K562 (cell line): ENCODE data around the gene CRKL. TPM values are rescaled to one million over a fixed set of nuclear protein-coding genes. Genes with fewer than 3 reads are reported as not detected.
A peak's percentile ranks its signal among the peaks of the same experiment; 100 is the strongest.

Source experiments
- ARNT ChIP-seq, 2 experiments: fragments of 450-650 bp; IDR thresholded peaks; 2 replicates each; pipeline ENCODE4 v1.6.1; 2016; ENCODE audit warnings: mild to moderate bottlenecking in 1 of 2
- HDAC6 ChIP-seq: IDR thresholded peaks from 2 replicates; pipeline ENCODE4 v1.6.1; 2012; ENCODE audit warnings: low read depth, mild to moderate bottlenecking, control low read depth, inconsistent platforms, low read length, moderate library complexity
- POU5F1 ChIP-seq: fragments of 150-350 bp; IDR thresholded peaks from 2 replicates; pipeline ENCODE4 v1.6.1; 2014; ENCODE audit warnings: borderline replicate concordance, low read length, low read depth, mild to moderate bottlenecking; ENCODE audit not compliant: partially characterized antibody
- SLC30A9 ChIP-seq: fragments of 250-450 bp; sonication (Bioruptor Pico); IDR thresholded peaks from 2 replicates; pipeline ENCODE4 v1.8.0; 2022; ENCODE audit warnings: mild to moderate bottlenecking, moderate library complexity
- SREBF1 ChIP-seq: fragments of 150-350 bp; IDR thresholded peaks from 2 replicates; pipeline ENCODE4 v1.6.1; 2014; ENCODE audit warnings: antibody characterized with exemption, low read depth, low read length, borderline replicate concordance
- ZNF586 ChIP-seq: fragments of 450-650 bp; formaldehyde crosslinking; conservative IDR thresholded peaks from 2 replicates; pipeline ENCODE4 v1.4.0; 2020; ENCODE audit warnings: mild to moderate bottlenecking, moderate library complexity
- ZNF785 ChIP-seq: fragments of 250-450 bp; sonication (Bioruptor Pico); IDR thresholded peaks from 2 replicates; pipeline ENCODE4 v1.4.0; 2020; ENCODE audit warnings: mild to moderate bottlenecking
- polyA plus RNA-seq, 8 experiments: library from polyadenylated mRNA; depleted of rRNA in 4 of 8; stranded (reverse) in 5 of 8; unstranded in 3 of 8; fragments of >200 nt; fragmentation: Nextera tagmentation in 2 of 8; fragmentation: Illumina TruSeq in 1 of 8; extraction: Ambion mirVana in 2 of 8; extraction: Trizol in 1 of 8; gene quantifications; 2 replicates each; pipeline versions ENCODE4 v1.2.1 to v1.2.3, GENCODE V29; 2011 to 2014; ENCODE audit warnings: inconsistent platforms in 1 of 8, missing spikeins in 1 of 8
- total RNA-seq, 7 experiments: library from RNA; depleted of rRNA in 6 of 7; stranded (reverse); fragments of >200 nt in 6 of 7; fragmentation: Illumina TruSeq in 2 of 7; extraction: Trizol in 2 of 7; gene quantifications; 2 replicates each; pipeline versions ENCODE4 v1.2.1 to v1.2.3, GENCODE V29; 2011 to 2021; ENCODE audit warnings: low replicate concordance in 1 of 7
- TF ChIP-seq, protein P1 (sequence below), 2 experiments: fragments of 450-650 bp in 1 of 2; sonication (generic) in 1 of 2; formaldehyde crosslinking in 1 of 2; IDR thresholded peaks; 2 replicates each; pipeline versions ENCODE4 v1.7.1 to v1.9.0; 2016 to 2022; ENCODE audit warnings: inconsistent platforms in 1 of 2, mild to moderate bottlenecking in 1 of 2, missing genetic modification reagents in 1 of 2
- TF ChIP-seq, protein P2 (sequence below): IDR thresholded peaks from 2 replicates; pipeline ENCODE4 v1.6.1; 2011; ENCODE audit not compliant: insufficient read length; ENCODE audit errors: extremely low read depth
- TF ChIP-seq, protein P3 (sequence below): fragments of 250-450 bp; sonication (Bioruptor Pico); IDR thresholded peaks from 2 replicates; pipeline ENCODE4 v1.5.0; 2020; ENCODE audit warnings: mild to moderate bottlenecking, borderline replicate concordance
- TF ChIP-seq, protein P4 (sequence below), 2 experiments: IDR thresholded peaks; 2 replicates each; pipeline ENCODE4 v1.6.1; 2011; ENCODE audit warnings: borderline replicate concordance in 1 of 2, control low read depth in 1 of 2, low read depth in 1 of 2, low read length in 1 of 2, mild to moderate bottlenecking in 1 of 2, mixed read lengths in 1 of 2, moderate library complexity in 1 of 2; ENCODE audit not compliant: insufficient read depth in 1 of 2, insufficient read length in 1 of 2, poor library complexity in 1 of 2, severe bottlenecking in 1 of 2; ENCODE audit errors: extremely low read depth in 1 of 2

Gene CRKL
- total and polyA plus RNA-seq, 9 of the 15 experiments (the other 6 are each of a cell fraction or from before 2014, with no cell fraction given): 100 to 263 (median 124) TPM

DNA sequence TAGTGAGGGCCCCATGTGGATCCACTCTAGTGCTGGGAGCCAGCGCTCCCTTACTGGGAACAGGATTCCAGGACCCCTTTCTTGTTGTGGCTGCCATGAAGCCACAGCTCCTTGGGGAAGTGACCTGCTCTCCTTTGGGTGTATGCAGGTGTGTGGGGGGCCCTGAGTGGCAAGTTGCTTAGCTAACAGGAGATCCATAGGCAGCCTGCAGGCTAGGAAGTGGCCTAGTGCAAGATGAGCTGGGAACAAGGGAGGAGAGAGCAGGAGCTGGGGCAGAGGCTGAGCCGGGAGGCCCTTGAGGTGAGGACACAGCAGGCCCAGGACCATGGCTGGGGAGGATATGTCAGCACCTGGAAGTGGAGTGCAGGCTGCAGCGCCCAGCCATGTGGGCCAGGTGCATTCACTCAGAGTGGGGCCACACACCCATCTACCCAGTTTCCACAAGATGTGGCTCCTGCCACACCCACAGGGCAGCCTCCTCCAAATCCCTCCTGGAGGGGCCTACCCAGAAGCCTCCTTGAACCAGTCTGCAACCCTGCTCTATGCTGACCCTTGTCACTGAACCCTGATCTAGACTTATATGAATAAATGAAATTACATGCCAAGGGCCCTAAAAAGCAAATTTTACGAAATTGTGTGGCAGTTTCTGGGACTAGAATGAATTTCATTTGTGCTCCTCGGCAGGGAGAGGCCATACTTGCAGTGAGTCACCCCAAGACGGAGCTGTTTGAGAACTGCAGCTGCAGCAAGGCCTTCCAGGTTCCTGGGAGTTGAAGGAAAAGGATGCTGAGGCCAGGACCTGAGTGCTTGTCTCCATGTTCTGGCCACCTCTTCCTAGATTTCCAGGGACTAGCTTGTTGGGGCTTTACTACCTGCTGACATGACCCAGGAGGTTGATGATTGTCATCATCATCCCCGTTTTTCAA is 81.5 kb downstream of the CRKL start (continued):
- no peak for TF ChIP-seq ZNF785
- TF ChIP-seq, protein P1, sequence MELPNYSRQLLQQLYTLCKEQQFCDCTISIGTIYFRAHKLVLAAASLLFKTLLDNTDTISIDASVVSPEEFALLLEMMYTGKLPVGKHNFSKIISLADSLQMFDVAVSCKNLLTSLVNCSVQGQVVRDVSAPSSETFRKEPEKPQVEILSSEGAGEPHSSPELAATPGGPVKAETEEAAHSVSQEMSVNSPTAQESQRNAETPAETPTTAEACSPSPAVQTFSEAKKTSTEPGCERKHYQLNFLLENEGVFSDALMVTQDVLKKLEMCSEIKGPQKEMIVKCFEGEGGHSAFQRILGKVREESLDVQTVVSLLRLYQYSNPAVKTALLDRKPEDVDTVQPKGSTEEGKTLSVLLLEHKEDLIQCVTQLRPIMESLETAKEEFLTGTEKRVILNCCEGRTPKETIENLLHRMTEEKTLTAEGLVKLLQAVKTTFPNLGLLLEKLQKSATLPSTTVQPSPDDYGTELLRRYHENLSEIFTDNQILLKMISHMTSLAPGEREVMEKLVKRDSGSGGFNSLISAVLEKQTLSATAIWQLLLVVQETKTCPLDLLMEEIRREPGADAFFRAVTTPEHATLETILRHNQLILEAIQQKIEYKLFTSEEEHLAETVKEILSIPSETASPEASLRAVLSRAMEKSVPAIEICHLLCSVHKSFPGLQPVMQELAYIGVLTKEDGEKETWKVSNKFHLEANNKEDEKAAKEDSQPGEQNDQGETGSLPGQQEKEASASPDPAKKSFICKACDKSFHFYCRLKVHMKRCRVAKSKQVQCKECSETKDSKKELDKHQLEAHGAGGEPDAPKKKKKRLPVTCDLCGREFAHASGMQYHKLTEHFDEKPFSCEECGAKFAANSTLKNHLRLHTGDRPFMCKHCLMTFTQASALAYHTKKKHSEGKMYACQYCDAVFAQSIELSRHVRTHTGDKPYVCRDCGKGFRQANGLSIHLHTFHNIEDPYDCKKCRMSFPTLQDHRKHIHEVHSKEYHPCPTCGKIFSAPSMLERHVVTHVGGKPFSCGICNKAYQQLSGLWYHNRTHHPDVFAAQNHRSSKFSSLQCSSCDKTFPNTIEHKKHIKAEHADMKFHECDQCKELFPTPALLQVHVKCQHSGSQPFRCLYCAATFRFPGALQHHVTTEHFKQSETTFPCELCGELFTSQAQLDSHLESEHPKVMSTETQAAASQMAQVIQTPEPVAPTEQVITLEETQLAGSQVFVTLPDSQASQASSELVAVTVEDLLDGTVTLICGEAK (IDR thresholded peaks at IDR 0.05): no peak
- TF ChIP-seq, protein P1 (CRISPR knock-in tag; IDR thresholded peaks at IDR 0.05): no peak
- no peak for TF ChIP-seq POU5F1
- no peak for TF ChIP-seq ARNT (IDR thresholded peaks at IDR 0.05)
- TF ChIP-seq, protein P2, sequence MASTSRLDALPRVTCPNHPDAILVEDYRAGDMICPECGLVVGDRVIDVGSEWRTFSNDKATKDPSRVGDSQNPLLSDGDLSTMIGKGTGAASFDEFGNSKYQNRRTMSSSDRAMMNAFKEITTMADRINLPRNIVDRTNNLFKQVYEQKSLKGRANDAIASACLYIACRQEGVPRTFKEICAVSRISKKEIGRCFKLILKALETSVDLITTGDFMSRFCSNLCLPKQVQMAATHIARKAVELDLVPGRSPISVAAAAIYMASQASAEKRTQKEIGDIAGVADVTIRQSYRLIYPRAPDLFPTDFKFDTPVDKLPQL: no peak
- TF ChIP-seq, protein P3, sequence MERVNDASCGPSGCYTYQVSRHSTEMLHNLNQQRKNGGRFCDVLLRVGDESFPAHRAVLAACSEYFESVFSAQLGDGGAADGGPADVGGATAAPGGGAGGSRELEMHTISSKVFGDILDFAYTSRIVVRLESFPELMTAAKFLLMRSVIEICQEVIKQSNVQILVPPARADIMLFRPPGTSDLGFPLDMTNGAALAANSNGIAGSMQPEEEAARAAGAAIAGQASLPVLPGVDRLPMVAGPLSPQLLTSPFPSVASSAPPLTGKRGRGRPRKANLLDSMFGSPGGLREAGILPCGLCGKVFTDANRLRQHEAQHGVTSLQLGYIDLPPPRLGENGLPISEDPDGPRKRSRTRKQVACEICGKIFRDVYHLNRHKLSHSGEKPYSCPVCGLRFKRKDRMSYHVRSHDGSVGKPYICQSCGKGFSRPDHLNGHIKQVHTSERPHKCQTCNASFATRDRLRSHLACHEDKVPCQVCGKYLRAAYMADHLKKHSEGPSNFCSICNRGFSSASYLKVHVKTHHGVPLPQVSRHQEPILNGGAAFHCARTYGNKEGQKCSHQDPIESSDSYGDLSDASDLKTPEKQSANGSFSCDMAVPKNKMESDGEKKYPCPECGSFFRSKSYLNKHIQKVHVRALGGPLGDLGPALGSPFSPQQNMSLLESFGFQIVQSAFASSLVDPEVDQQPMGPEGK: no peak
- TF ChIP-seq SLC30A9 (CRISPR knock-in tag): no peak
- no peak for TF ChIP-seq SREBF1
- TF ChIP-seq, protein P4, sequence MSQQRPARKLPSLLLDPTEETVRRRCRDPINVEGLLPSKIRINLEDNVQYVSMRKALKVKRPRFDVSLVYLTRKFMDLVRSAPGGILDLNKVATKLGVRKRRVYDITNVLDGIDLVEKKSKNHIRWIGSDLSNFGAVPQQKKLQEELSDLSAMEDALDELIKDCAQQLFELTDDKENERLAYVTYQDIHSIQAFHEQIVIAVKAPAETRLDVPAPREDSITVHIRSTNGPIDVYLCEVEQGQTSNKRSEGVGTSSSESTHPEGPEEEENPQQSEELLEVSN (IDR thresholded peaks at IDR 0.05; ENCODE audit: borderline replicate concordance in 1 of 2, extremely low read depth in 1 of 2, insufficient read depth in 1 of 2, insufficient read length in 1 of 2, low read depth in 1 of 2, low read length in 1 of 2, poor library complexity in 1 of 2, severe bottlenecking in 1 of 2): no peak
- peak; percentile 97; the same call in 1 of the 2 replicates for TF ChIP-seq HDAC6
- no peak; the same call in 1 of the 2 replicates for TF ChIP-seq ZNF586 (CRISPR knock-in tag)
